ENCODE measurements around the gene IAPP. TPM values are rescaled to one million over a fixed set of nuclear protein-coding genes. Genes with fewer than 3 reads are reported as not detected.
"Not testable (repeated sequence)": the region's sequence is repeated elsewhere in the genome, so short reads cannot be mapped to it uniquely, and the experiment has no call there.

IAPP gene
- not detected for total RNA-seq

GRCh38 chr12:21372602-21373001 lies at the start of gene IAPP:
IAPP (plus strand) TSS chr12:21372902; CDS start chr12:21373352, 450 bp downstream.
- CTCF ChIA-PET: no interaction called here
- POLR2A ChIA-PET: no interaction called here

- POLR2A ChIA-PET: no interaction called here
These were observed 49.0 kb upstream of the IAPP start for GRCh38 chr12:21323736-21324135.

DNA sequence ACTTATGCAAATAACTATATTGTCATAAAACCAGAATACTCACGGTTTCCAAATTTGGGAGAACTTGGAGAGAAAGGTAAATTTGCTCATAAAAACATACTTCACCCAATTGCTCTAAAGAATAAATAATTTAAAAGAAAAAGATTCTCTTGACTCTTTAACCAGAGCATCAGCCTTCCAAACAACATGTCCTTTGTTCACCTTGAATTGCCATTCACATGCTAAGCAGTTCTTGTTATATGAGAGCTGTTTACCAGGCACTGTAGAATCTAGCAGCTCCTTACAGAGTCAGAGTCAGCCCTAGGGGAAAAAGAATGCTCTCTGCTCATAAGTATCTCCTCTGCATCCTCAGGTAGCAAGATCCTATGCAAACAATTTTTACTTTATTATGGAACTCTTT lies 48.2 kb upstream of the IAPP start:
- CTCF ChIA-PET: no interaction called here
- POLR2A ChIA-PET: no interaction called here

More at GRCh38 chr12:21323736-21324135, 49.0 kb upstream of the IAPP start:
- CTCF ChIA-PET: no interaction called here

GRCh38 chr12:21328578-21328977 lies 44.1 kb upstream of the IAPP start:
- ChIA-PET CTCF (no interaction called here), POLR2A (no interaction called here)

DNA sequence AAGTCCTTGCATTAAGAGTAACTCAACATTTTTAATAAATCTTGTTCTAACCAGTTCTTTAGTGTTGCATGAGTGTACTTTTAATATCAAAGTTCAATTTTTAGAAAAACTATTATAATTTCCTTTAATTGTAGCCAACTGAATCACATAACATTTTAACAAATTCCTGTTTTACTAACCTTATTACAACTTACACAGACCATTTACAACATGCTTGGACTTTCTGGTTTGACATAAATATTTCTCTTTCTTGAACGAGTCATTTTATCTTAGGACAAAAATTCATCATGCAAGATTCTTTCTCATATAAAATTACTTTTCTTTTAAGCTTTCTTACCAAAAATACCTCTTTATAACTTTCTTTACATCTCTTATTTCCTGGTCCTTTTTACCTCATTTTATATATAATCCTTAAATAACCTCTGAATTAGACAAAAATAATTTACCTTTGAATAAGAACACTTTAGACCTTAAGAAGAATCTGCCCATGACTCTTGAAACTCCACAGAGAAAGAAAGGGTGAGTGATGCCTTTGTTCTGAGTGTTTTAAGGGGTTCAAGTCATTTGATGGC lies 41.9 kb upstream of the IAPP start:
- ChIA-PET CTCF (no interaction called here), POLR2A (no interaction called here)

DNA sequence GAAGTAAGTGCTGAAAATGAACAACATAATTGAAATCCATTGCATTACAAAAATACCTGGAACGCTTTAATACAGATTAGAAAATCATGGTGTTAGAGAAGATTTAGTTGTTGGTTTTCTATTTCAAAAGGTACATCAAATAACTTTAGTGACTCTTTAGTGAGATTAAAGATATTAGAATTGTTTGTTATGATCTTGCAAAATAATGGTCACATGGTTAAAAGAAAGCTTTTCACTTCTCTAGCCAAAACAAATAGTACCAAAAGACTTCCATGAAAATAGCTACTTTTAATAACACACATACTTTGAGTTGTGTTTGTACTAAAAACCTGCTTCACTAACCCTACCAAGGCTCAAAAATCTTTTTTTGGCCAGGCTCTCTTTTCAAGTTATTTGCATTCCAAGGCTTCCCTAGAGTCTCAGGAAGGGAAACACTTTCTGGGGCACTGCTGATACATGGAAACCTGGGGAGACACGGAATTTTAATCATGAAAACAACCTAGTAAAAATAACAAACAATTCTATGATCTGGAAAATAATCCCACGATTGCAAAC lies 37.9 kb upstream of the IAPP start, which contains the start of gene SLCO1A2:
Gene SLCO1A2, minus strand, starts transcription at position 147 of the 555 bp plus-strand sequence. CDS start 270 bp downstream, outside the sequence.
- CTCF ChIA-PET: no interaction called here
- POLR2A ChIA-PET: no interaction called here

DNA sequence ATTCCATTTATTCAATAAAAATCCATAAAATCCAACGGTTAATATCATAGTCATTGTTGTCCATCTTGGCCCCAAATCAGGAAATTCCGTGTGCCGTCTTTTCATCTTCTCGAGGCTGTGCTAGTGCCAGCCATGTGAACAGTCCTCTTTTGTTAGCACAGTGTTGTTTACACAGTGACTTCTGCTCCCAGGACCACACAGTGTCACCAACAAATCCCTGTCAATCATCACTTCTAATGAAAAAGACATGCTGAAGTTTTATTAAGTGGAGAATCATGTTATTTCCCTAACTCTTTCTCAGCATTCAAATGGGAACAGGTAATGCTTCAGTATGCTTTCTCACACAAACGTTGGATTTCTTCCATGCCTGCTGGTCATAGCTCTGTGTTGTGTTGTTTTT lies 36.0 kb upstream of the IAPP start:
- CTCF ChIA-PET: no interaction called here

DNA sequence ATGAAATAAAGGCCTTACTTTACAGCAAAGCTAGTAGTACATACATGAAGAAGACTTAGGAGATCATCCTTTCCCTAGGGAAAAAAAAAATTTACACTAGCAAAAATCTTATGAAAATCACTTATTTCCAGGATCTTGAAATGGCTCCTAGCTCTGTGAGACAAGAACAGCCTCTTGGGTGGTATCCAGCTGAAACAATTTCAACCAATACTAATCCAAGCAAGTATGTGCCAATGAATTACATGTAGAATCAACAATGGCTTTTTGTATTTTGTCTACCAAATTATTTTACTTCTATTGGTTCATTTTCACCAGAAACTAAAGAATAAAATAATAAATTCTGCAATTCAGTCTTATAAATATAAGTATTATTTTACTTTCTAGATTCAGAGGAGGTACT lies 35.2 kb upstream of the IAPP start:
- POLR2A ChIA-PET: no interaction called here
- CTCF ChIA-PET: no interaction called here

More for the DNA sequence above, 36.0 kb upstream of the IAPP start:
- POLR2A ChIA-PET: no interaction called here

DNA sequence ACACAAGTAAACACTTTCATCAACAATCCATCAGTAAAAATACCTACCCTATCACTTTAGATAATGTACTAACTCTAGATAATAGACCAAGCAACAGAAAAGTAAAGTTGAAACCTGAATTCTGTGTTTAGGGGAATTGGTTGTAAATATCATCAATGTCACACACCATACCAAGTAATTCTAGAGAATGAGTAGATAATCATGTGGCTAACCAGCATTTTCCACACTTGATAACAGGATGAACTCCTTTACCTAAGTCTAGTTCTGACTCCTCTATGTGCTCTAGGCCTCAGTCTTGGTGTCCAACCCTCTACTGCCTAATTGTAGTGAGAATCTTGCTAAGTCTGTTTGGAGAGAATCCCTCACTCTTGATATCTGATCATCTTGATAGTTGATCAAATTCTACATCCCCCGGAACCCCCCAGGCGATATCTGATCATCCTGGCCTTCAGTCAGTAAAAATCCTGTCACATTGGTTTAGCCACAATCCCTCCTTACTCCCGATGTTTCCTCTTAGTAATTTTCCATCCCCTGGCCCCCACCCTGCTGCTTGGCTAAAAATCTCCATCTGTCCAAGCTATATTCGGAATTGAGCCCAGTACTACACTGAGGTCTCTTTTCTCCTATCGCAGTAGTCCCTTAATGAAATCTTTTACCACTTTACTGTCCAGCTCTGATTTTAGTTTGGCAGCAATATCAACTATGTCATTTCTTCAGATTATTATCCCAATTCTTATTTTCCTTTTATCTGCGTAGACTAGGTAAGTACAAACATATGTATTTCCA lies 34.5 kb upstream of the IAPP start:
- CTCF ChIA-PET: no interaction called here
- POLR2A ChIA-PET: no interaction called here

DNA sequence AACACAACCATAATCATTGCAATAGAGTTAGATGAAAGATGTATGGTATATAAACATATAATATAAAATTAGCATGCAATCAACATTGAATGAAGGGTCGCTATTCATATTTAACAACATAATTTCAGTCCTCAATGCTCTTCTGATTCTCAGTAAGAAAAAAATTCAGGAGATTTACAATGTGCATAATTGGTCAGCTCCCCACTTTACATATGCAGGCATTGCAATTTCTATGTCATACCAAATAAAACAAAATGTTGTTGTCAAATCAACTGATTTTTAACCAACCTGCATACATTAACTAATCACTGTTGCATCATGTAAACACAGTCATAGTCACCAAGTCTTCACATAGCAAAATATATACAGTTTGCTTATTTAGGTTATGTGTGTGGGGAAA lies 32.8 kb upstream of the IAPP start:
- POLR2A ChIA-PET: no interaction called here
- CTCF ChIA-PET: no interaction called here

DNA sequence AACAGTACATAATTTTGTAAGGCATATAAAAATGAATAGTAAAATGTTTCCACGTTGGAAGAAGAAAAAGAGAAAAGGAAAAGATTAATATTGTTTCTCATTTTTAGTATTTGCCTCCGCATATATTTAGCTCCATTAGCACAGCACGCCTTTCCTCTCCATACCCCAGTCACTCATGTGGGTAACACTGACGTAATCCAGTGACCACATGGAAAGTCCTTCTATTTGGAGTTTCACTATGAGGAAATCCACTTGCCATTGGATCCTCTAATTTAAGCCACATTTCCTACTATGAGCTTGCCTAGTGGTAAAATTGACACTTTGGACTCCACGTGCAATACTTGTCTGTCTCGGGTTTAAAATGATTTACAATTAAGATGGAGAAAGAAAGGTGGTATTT lies 32.3 kb upstream of the IAPP start:
- ChIA-PET CTCF (no interaction called here), POLR2A (no interaction called here)

DNA sequence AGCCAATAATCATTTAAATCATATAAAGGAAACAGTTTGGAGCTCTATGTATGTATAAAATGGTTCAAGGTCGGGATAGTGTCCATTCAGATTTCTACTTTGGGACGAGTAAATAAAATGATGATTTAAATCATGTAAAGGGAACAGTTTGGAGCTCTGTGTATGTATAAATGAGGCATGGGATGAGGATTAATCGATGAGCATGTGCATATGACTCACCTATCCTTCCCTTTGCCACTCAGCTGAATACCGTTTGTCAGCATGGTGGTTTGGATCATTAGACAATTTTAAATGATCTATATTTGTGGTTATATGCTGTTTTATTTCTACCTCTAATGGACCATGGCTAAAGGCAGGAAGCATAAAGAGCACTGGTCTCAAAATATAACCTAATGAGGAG lies 30.9 kb upstream of the IAPP start:
- POLR2A ChIA-PET: no interaction called here

DNA sequence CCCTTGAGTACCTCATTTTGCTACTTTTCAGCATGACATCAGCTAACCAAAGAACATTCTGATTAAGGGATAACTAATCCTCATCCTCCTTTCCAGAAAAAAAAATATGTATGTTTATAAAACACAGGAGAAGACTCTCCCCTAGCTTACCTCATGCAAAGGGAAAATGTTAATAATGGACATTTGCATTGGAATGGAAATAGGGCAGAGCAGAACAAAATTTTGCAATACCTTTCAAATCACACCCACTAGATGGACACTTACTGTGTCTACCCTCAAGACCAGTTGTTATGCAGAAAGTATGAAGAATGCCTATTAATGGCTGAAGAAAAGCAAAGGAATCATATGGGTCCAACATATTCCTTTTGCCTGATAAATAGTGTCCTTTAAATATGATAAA lies 29.1 kb upstream of the IAPP start:
- CTCF ChIA-PET: no interaction called here

More for the DNA sequence above, 30.9 kb upstream of the IAPP start:
- CTCF ChIA-PET: no interaction called here

DNA sequence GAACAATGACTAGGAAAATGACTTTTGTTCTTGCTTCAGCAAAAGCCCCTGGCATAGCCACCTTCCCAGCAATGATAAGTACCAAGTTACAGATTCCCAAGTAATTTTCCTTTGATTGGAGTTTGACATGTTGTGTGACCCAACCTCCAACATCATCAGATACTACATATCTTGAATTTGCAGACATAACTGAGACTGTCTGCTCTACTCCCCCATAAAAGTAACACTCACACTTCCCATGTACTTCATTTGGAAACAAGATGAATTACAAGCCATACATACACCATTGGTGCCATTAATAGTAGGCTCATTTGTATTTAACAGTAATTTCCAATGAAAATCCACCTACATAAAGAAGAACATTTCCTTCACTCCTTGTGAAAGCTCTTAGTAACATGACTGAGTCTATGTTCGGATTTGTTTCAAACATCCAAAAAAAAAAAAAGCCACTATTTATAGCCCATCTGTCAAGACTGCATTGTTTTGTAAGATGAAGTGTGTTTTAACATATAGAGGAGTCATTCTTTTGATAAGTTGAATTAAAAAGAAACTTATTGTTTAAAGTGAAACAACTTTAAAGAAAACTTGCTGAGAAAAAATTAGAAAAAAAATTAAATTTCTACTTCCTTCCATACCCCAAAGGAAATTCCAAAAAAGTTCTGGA lies 26.0 kb upstream of the IAPP start:
- ChIA-PET POLR2A (no interaction called here), CTCF (no interaction called here)

More for the DNA sequence above, 29.1 kb upstream of the IAPP start:
- POLR2A ChIA-PET: no interaction called here

- CTCF ChIA-PET: no interaction called here
- POLR2A ChIA-PET: no interaction called here
These were observed 21.7 kb upstream of the IAPP start for GRCh38 chr12:21350975-21351374.

GRCh38 chr12:21353487-21353886 lies 19.2 kb upstream of the IAPP start:
- CTCF ChIA-PET: no interaction called here
- POLR2A ChIA-PET: no interaction called here

GRCh38 chr12:21353948-21354347 lies 18.8 kb upstream of the IAPP start:
- POLR2A ChIA-PET: no interaction called here
- CTCF ChIA-PET: no interaction called here

- CTCF ChIA-PET: no interaction called here
These were observed 18.1 kb upstream of the IAPP start for GRCh38 chr12:21354641-21355040.

GRCh38 chr12:21360632-21361031 lies 12.1 kb upstream of the IAPP start:
- CTCF ChIA-PET: interaction anchor here (1.2 kb wide), 1 partner anchor 9 kb away, joined by 3 read pairs; no protein-coding TSS in a partner anchor
- POLR2A ChIA-PET: not testable (repeated sequence)

More at GRCh38 chr12:21354641-21355040, 18.1 kb upstream of the IAPP start:
- POLR2A ChIA-PET: no interaction called here

GRCh38 chr12:21369141-21369980 lies 3.3 kb upstream of the IAPP start:
- ChIA-PET CTCF (interaction anchor here (0.7 kb wide), 1 partner anchor 9 kb away, joined by 3 read pairs; no protein-coding TSS in a partner anchor), POLR2A (no interaction called here)
